ENCODE results near the gene CAMTA1.

The CAMTA1 gene

GRCh38 chr1:7250176-7250575, 464.9 kb downstream of the CAMTA1 start:
- DNase-seq, result no peak

GRCh38 chr1:7250597-7251453, 465.6 kb downstream of the CAMTA1 start:
- no peak for DNase-seq

GRCh38 chr1:7251454-7251800, 466.2 kb downstream of the CAMTA1 start:
- no peak for DNase-seq

GRCh38 chr1:7252411-7253117, 467.3 kb downstream of the CAMTA1 start:
- no peak for DNase-seq

GRCh38 chr1:7253118-7253480, 467.8 kb downstream of the CAMTA1 start:
- no peak for DNase-seq

- DNase-seq, result no peak
Observed at GRCh38 chr1:7253988-7254587, 468.8 kb downstream of the CAMTA1 start.

GRCh38 chr1:7255303-7256058, 470.2 kb downstream of the CAMTA1 start:
- DNase-seq, result no peak

- DNase-seq, result no peak
Observed at GRCh38 chr1:7256526-7256925, 471.3 kb downstream of the CAMTA1 start.

GRCh38 chr1:7257225-7257624, 472.0 kb downstream of the CAMTA1 start:
- DNase-seq, result no peak

GRCh38 chr1:7258589-7259135, 473.4 kb downstream of the CAMTA1 start:
- no peak for DNase-seq

GRCh38 chr1:7259955-7260354, 474.7 kb downstream of the CAMTA1 start:
- no peak for DNase-seq

- DNase-seq, result no peak
Observed at GRCh38 chr1:7261490-7261889, 476.2 kb downstream of the CAMTA1 start.

- DNase-seq, result no peak
Observed at GRCh38 chr1:7262611-7263010, 477.4 kb downstream of the CAMTA1 start.

GRCh38 chr1:7263021-7263960, 478.0 kb downstream of the CAMTA1 start:
- DNase-seq, result no peak

- DNase-seq, result no peak
Observed at GRCh38 chr1:7264101-7264500, 478.8 kb downstream of the CAMTA1 start.

GRCh38 chr1:7265771-7266371, 480.6 kb downstream of the CAMTA1 start:
- no peak for DNase-seq

GRCh38 chr1:7266561-7266960, 481.3 kb downstream of the CAMTA1 start:
- no peak for DNase-seq

GRCh38 chr1:7267493-7267892, 482.2 kb downstream of the CAMTA1 start:
- DNase-seq, result no peak

- no peak for DNase-seq
Observed at GRCh38 chr1:7268983-7269382, 483.7 kb downstream of the CAMTA1 start.

GRCh38 chr1:7269525-7269924, 484.3 kb downstream of the CAMTA1 start:
- no peak for DNase-seq

- DNase-seq, result no peak
Observed at GRCh38 chr1:7274256-7274655, 489.0 kb downstream of the CAMTA1 start.
